NK-92 (cell line): ENCODE data around the gene MTMR3.

Source experiments
- DNase-seq: peaks from one replicate; lab custom pipeline; 2025; ENCODE audit not compliant: unreplicated experiment; lab: John Stamatoyannopoulos, UW

Gene MTMR3

GRCh38 chr22:29867851-29868250 lies 15.1 kb upstream of the MTMR3 start:
- DNase-seq: no peak

- DNase-seq: no peak
These were observed 12.4 kb upstream of the MTMR3 start for GRCh38 chr22:29870574-29870973.

- no peak for DNase-seq
These were observed 11.3 kb upstream of the MTMR3 start for GRCh38 chr22:29871684-29872083.

GRCh38 chr22:29872144-29872893 lies 10.7 kb upstream of the MTMR3 start:
- no peak for DNase-seq

GRCh38 chr22:29872989-29873388 lies 10.0 kb upstream of the MTMR3 start:
- no peak for DNase-seq

- DNase-seq: no peak
These were observed 9.0 kb upstream of the MTMR3 start for GRCh38 chr22:29873943-29874342.

GRCh38 chr22:29877620-29878019 lies 5.4 kb upstream of the MTMR3 start:
- no peak for DNase-seq

- DNase-seq: no peak
These were observed 3.2 kb upstream of the MTMR3 start for GRCh38 chr22:29879753-29880152.

- DNase-seq: no peak
These were observed 294 bp upstream of the MTMR3 start for GRCh38 chr22:29882716-29883044.

- no peak for DNase-seq
These were observed 762 bp downstream of the MTMR3 start for GRCh38 chr22:29883775-29884097.

GRCh38 chr22:29885610-29886009 lies 2.6 kb downstream of the MTMR3 start:
- no peak for DNase-seq

- DNase-seq: no peak
These were observed 3.6 kb downstream of the MTMR3 start for GRCh38 chr22:29886596-29886995.

- no peak for DNase-seq
These were observed 4.4 kb downstream of the MTMR3 start for GRCh38 chr22:29887358-29887757.

GRCh38 chr22:29890760-29891159 lies 7.8 kb downstream of the MTMR3 start:
- DNase-seq: no peak

- no peak for DNase-seq
These were observed 9.6 kb downstream of the MTMR3 start for GRCh38 chr22:29892315-29893156.

GRCh38 chr22:29901354-29901753 lies 18.4 kb downstream of the MTMR3 start:
- DNase-seq: no peak

- DNase-seq: no peak
These were observed 20.4 kb downstream of the MTMR3 start for GRCh38 chr22:29903371-29903770.

- DNase-seq: no peak
These were observed 21.0 kb downstream of the MTMR3 start for GRCh38 chr22:29904020-29904419.

GRCh38 chr22:29907753-29908515 lies 25.0 kb downstream of the MTMR3 start:
- no peak for DNase-seq

- no peak for DNase-seq
These were observed 29.2 kb downstream of the MTMR3 start for GRCh38 chr22:29912141-29912540.

- DNase-seq: no peak
These were observed 29.8 kb downstream of the MTMR3 start for GRCh38 chr22:29912605-29913398.
